Fibroblast of lung (primary cell): ENCODE measurements around the gene KNCN. TPM values are rescaled to one million over a fixed set of nuclear protein-coding genes. Genes with fewer than 3 reads are reported as not detected.

ENCODE experiments used
- DNase-seq, 2 donors: peaks; one replicate each; pipeline versions ENCODE4 v3.0.0 to v3.0.0-alpha.2; 2010; ENCODE audit warnings: low read depth in 2 of 2
- H2AFZ ChIP-seq: 2 replicates; pipeline ENCODE4 v1.5.1; 2012; ENCODE audit warnings: low read length, control low read depth, inconsistent platforms
- H3K27ac ChIP-seq: 2 replicates; pipeline ENCODE4 v1.5.1; 2011; ENCODE audit warnings: low read length, control low read depth; ENCODE audit not compliant: insufficient read depth
- H3K27me3 ChIP-seq: 2 replicates; pipeline ENCODE4 v1.5.1; 2011; ENCODE audit warnings: mild to moderate bottlenecking, low read length; ENCODE audit not compliant: control insufficient read depth, insufficient read depth
- H3K36me3 ChIP-seq: 2 replicates; pipeline ENCODE4 v1.5.1; 2011; ENCODE audit warnings: low read length; ENCODE audit not compliant: control insufficient read depth, insufficient read depth
- H3K4me1 ChIP-seq: 2 replicates; pipeline ENCODE4 v1.5.1; 2011; ENCODE audit warnings: low read length; ENCODE audit not compliant: control insufficient read depth, insufficient read depth; ENCODE audit errors: extremely low read depth
- H3K4me2 ChIP-seq: 2 replicates; pipeline ENCODE4 v1.5.1; 2011; ENCODE audit warnings: low read length, control low read depth; ENCODE audit not compliant: insufficient read depth; ENCODE audit errors: extremely low read depth
- H3K4me3 ChIP-seq, 4 experiments: fragments of 200-600 bp in 1 of 4; sonication (generic) in 1 of 4; replicated peaks in 1 of 4; 2 replicates each; pipeline ENCODE4 v1.5.1; 2011 to 2016; ENCODE audit warnings: low read length in 4 of 4, low read depth in 3 of 4, mild to moderate bottlenecking in 3 of 4, control low read depth in 2 of 4, inconsistent platforms in 1 of 4, mixed read lengths in 1 of 4; ENCODE audit not compliant: insufficient read depth in 1 of 4; ENCODE audit errors: control extremely low read depth in 1 of 4
- H3K79me2 ChIP-seq: 2 replicates; pipeline ENCODE4 v1.5.1; 2012; ENCODE audit warnings: mild to moderate bottlenecking, low read length, inconsistent platforms; ENCODE audit not compliant: control insufficient read depth, insufficient read depth
- H3K9ac ChIP-seq: 2 replicates; pipeline ENCODE4 v1.5.1; 2011; ENCODE audit warnings: mild to moderate bottlenecking, low read length, control low read depth; ENCODE audit not compliant: insufficient read depth
- H3K9me3 ChIP-seq: 2 replicates; pipeline ENCODE4 v1.5.1; 2012; ENCODE audit warnings: low read depth, low read length; ENCODE audit not compliant: control insufficient read depth, insufficient read depth
- H4K20me1 ChIP-seq: 2 replicates; pipeline ENCODE4 v1.5.1; 2011; ENCODE audit warnings: low read length; ENCODE audit not compliant: control insufficient read depth, insufficient read depth; ENCODE audit errors: extremely low read depth
- EZH2 ChIP-seq: IDR thresholded peaks from 2 replicates; pipeline ENCODE4 v1.5.1; 2012; ENCODE audit warnings: low read length, control low read depth, mild to moderate bottlenecking; ENCODE audit errors: missing control alignments
- polyA plus RNA-seq, 2 donors: library from polyadenylated mRNA; depleted of rRNA in 1 of 2; stranded (reverse) in 1 of 2; unstranded in 1 of 2; fragments of >200 nt; gene quantifications; 2 replicates each; pipeline ENCODE4 v1.2.1, GENCODE V29; 2011 to 2012; ENCODE audit warnings: missing spikeins in 1 of 2
- total RNA-seq: library from RNA; depleted of rRNA; stranded (reverse); fragments of >200 nt; gene quantifications from 2 replicates; pipeline ENCODE4 v1.2.1, GENCODE V29; 2014
- TF ChIP-seq, protein P1 (sequence below), 2 donors: IDR thresholded peaks in 1 of 2; conservative IDR thresholded peaks in 1 of 2; 1 replicate in 1 of 2; 2 replicates in 1 of 2; pipeline ENCODE4 v1.5.1; 2011 to 2012; ENCODE audit warnings: low read length in 2 of 2, control low read depth in 1 of 2, inconsistent platforms in 1 of 2, low read depth in 1 of 2, mild to moderate bottlenecking in 1 of 2

Gene KNCN
- total and polyA plus RNA-seq, 2 donors (not counting 1 experiment from before 2014, with no cell fraction given): not detected

DNA sequence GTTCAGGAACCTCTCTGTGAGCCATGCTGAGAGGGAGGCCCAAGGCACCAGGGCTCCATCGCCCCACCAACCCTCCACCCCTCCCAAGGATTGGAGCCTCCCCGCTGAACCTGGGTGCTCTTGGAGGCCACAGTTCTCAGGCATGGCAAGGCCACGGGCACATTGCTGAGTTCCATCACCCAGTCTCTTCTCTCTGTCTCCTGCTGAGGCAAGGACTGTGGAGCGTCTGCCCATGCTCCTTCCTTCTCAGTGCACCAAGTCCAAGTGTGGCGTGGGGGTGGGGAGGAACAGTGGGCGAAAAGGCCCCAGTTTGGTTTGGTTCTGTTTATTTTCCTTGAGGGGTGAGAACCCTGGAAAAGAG is 2.8 kb upstream of the KNCN start:
- Histone ChIP-seq H3K27me3 (no peaks in the 10 kb centered on the region), H3K4me1 (no peaks in the 10 kb centered on the region), H3K27ac (no peak overlapping the region), H3K36me3 (no peaks in the 10 kb centered on the region), H4K20me1 (no peaks in the 10 kb centered on the region), H2AFZ (no peak overlapping the region), H3K9ac (no peak overlapping the region), H3K79me2 (no peaks in the 10 kb centered on the region), H3K9me3 (no peaks in the 10 kb centered on the region), H3K4me2 (no peak overlapping the region), H3K4me3 (no peak overlapping the region)
- TF ChIP-seq EZH2: no peak
- TF ChIP-seq, protein P1, sequence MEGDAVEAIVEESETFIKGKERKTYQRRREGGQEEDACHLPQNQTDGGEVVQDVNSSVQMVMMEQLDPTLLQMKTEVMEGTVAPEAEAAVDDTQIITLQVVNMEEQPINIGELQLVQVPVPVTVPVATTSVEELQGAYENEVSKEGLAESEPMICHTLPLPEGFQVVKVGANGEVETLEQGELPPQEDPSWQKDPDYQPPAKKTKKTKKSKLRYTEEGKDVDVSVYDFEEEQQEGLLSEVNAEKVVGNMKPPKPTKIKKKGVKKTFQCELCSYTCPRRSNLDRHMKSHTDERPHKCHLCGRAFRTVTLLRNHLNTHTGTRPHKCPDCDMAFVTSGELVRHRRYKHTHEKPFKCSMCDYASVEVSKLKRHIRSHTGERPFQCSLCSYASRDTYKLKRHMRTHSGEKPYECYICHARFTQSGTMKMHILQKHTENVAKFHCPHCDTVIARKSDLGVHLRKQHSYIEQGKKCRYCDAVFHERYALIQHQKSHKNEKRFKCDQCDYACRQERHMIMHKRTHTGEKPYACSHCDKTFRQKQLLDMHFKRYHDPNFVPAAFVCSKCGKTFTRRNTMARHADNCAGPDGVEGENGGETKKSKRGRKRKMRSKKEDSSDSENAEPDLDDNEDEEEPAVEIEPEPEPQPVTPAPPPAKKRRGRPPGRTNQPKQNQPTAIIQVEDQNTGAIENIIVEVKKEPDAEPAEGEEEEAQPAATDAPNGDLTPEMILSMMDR (conservative IDR thresholded peaks at IDR 0.05 in 1 of 2, IDR thresholded peaks at IDR 0.05 in 1 of 2; ENCODE audit: low read depth in 1 of 2, low read length in 2 of 2): no peak
- DNase-seq: no peak

DNA sequence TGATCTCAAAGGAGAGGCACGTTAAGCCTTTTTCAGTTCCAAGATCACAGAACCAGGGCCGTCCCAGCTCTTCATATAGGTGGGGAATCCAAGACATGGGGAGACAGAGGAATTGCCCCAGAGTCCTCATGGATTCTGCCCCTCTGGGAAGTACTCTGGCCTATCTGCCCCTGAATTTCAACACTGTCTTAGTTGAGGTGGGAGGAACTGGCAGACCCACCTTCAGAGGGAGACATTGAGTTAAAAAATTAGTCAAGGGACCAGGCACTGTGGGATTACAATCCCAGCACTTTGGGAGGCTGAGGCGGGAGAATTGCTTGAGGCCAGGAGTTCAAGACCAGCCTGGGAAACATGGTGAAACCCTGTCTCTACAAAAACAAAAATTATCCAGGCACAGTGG is 2.1 kb upstream of the KNCN start:
- Histone ChIP-seq H3K4me3 (no peak overlapping the region), H3K36me3 (no peaks in the 10 kb centered on the region), H3K27ac (no peak overlapping the region), H3K27me3 (no peaks in the 10 kb centered on the region), H3K9me3 (no peaks in the 10 kb centered on the region), H3K9ac (no peak overlapping the region), H4K20me1 (no peaks in the 10 kb centered on the region), H3K79me2 (no peaks in the 10 kb centered on the region), H3K4me1 (no peaks in the 10 kb centered on the region), H2AFZ (no peak overlapping the region), H3K4me2 (no peak overlapping the region)
- no peak for DNase-seq
- TF ChIP-seq, protein P1 (conservative IDR thresholded peaks at IDR 0.05 in 1 of 2, IDR thresholded peaks at IDR 0.05 in 1 of 2; ENCODE audit: low read depth in 1 of 2, low read length in 2 of 2): no peak
- no peak for TF ChIP-seq EZH2

DNA sequence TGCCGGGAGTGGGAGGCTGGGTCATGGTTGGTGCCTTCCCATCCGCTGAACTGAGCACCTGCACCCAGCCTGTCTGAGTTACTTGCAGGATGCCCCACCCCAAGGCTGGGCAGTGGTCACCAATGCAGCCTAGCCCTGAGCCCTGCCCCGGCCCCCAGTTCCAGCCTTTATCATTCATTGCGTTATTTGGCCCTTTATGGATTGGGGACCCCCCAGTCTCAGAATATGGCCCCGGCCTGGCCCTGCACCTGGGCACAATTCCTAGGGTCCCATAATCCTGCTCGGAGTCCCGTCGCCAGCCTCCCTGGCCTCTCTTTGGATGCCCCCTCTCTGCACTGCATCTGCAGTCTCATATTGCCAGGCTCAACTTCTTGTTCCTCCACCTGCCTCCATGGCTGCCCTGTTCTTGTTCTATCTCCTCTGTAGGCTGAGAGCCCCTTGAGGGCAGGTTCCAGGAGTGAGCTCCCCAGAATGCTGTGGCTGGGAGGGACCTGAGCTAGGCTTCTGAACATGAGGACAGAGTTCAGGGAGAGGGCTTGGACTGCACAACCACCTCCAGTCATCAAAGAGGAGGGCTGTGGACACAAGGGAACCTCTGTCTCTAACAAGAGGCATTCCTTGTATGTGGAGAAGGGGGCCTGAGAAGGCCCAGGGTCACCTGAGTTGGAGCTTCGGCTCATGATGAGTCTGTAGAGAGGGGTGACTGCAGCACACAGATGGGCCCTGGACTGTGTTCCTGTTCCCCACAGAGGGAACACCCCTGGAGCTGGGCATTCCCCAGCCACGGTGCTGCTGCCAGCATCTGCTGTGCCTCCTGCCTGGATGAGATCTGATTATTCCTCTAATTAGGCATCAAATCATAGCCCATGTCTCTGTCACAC is 1.1 kb upstream of the KNCN start:
- Histone ChIP-seq H3K4me2 (no peak overlapping the region), H3K36me3 (no peaks in the 10 kb centered on the region), H3K27me3 (no peaks in the 10 kb centered on the region), H3K4me3 (no peak overlapping the region), H3K27ac (no peak overlapping the region), H3K4me1 (no peaks in the 10 kb centered on the region), H3K9ac (no peak overlapping the region), H3K79me2 (no peaks in the 10 kb centered on the region), H4K20me1 (no peaks in the 10 kb centered on the region), H3K9me3 (no peaks in the 10 kb centered on the region), H2AFZ (no peak overlapping the region)
- no peak for TF ChIP-seq EZH2
- DNase-seq: no peak
